ENCODE results near the gene POLR3K. TPM values are rescaled to one million over a fixed set of nuclear protein-coding genes. Genes with fewer than 3 reads are reported as not detected.
"Not testable (repeated sequence)": the region's sequence is repeated elsewhere in the genome, so short reads cannot be mapped to it uniquely, and the experiment has no call there.

POLR3K gene
- total RNA-seq, 1 experiment from 2014 or later, result 29.1 TPM

DNA sequence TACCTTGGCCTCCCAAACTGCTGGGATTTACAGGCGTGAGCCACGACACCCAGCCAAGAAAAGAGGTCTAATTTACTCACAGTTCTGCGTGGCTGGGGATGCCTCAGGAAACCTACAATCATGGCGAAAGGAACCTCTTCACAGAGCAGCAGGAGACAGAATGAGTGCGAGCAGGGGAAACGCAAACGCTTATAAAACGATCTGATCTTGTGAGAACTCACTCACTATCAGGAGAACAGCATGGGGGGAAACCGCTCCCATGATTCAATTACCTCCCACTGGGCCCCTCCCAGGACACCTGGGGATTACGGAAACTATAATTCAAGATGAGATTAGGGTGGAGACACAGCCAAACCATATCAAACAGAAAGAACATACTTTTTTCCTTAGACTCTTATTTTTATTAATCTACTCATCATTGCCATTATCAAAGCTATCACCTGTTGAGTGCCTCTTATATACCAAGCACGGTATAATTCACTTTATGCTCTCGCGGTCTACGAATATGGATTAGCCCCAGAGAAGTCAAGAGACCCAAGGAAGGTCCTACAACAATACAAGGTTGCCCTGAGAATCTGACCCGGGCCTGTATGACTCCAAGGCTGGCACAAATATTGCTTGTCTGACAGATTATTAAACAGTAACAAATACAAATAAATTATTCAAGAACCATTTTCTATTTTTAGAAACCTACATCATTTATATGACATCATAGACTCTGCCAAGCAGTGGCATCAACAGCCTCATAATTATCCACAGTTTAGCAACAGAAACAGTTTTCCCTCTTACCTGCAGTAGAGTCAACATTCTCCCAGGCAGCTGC is 2.4 kb downstream of the POLR3K start:
- Mint-ChIP-seq H3K4me1 (ENCODE audit: low read depth, unreplicated experiment) (no peaks in the 10 kb centered on the region), H3K4me3 (ENCODE audit: low read depth, unreplicated experiment) (no peak overlapping the region), H3K27ac (ENCODE audit: unreplicated experiment) (no peak overlapping the region), H3K27me3 (ENCODE audit: unreplicated experiment) (no peaks in the 10 kb centered on the region), H3K36me3 (ENCODE audit: insufficient read depth, unreplicated experiment) (peaks cover 65% of the 10 kb centered on the region), H3K9me3 (ENCODE audit: low read depth, unreplicated experiment) (no peaks in the 10 kb centered on the region)
- intact Hi-C loops (cut with micrococcal nuclease; ENCODE audit: unreplicated experiment), result no loop called here
- no peak for DNase-seq
- TSS peak; percentile 51 for BruUV-seq (replicated peaks)
- CTCF ChIA-PET, result no interaction called here
- TF ChIP-seq, protein P1, sequence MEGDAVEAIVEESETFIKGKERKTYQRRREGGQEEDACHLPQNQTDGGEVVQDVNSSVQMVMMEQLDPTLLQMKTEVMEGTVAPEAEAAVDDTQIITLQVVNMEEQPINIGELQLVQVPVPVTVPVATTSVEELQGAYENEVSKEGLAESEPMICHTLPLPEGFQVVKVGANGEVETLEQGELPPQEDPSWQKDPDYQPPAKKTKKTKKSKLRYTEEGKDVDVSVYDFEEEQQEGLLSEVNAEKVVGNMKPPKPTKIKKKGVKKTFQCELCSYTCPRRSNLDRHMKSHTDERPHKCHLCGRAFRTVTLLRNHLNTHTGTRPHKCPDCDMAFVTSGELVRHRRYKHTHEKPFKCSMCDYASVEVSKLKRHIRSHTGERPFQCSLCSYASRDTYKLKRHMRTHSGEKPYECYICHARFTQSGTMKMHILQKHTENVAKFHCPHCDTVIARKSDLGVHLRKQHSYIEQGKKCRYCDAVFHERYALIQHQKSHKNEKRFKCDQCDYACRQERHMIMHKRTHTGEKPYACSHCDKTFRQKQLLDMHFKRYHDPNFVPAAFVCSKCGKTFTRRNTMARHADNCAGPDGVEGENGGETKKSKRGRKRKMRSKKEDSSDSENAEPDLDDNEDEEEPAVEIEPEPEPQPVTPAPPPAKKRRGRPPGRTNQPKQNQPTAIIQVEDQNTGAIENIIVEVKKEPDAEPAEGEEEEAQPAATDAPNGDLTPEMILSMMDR (IDR thresholded peaks at IDR 0.05; ENCODE audit: unreplicated experiment), result no peak

GRCh38 chr16:47234-47633 is 6.2 kb downstream of the POLR3K start:
- CTCF ChIA-PET, result no interaction called here
- no TSS peak for BruUV-seq (replicated peaks)

GRCh38 chr16:46510-46909 is 6.9 kb downstream of the POLR3K start:
- H3K27me3 Mint-ChIP-seq (ENCODE audit: unreplicated experiment); intact Hi-C loops (cut with micrococcal nuclease; ENCODE audit: unreplicated experiment); H3K9me3 Mint-ChIP-seq (ENCODE audit: low read depth, unreplicated experiment); H3K27ac Mint-ChIP-seq (ENCODE audit: unreplicated experiment); BruUV-seq (replicated peaks); CTCF ChIA-PET; DNase-seq; H3K4me1 Mint-ChIP-seq (ENCODE audit: low read depth, unreplicated experiment); H3K4me3 Mint-ChIP-seq (ENCODE audit: low read depth, unreplicated experiment): not testable (repeated sequence)
- H3K36me3 Mint-ChIP-seq (ENCODE audit: insufficient read depth, unreplicated experiment), result peaks cover 61% of the 10 kb centered on the region

More at GRCh38 chr16:47234-47633, 6.2 kb downstream of the POLR3K start:
- H3K4me3 Mint-ChIP-seq (ENCODE audit: low read depth, unreplicated experiment), result no peak overlapping the region
- peaks cover under 1% of the 10 kb centered on the region for H3K4me1 Mint-ChIP-seq (ENCODE audit: low read depth, unreplicated experiment)
- H3K36me3 Mint-ChIP-seq (ENCODE audit: insufficient read depth, unreplicated experiment), result peaks cover 60% of the 10 kb centered on the region
- intact Hi-C loops (cut with micrococcal nuclease; ENCODE audit: unreplicated experiment), result no loop called here
- no peaks in the 10 kb centered on the region for H3K27me3 Mint-ChIP-seq (ENCODE audit: unreplicated experiment)
- TF ChIP-seq, protein P1 (IDR thresholded peaks at IDR 0.05; ENCODE audit: unreplicated experiment), result no peak
- no peak for DNase-seq
- no peak overlapping the region for H3K27ac Mint-ChIP-seq (ENCODE audit: unreplicated experiment)
- no peaks in the 10 kb centered on the region for H3K9me3 Mint-ChIP-seq (ENCODE audit: low read depth, unreplicated experiment)

- BruUV-seq (replicated peaks), result no TSS peak
- CTCF ChIA-PET, result no interaction called here
- no peak for DNase-seq
- H3K9me3 Mint-ChIP-seq (ENCODE audit: low read depth, unreplicated experiment), result no peaks in the 10 kb centered on the region
- H3K4me1 Mint-ChIP-seq (ENCODE audit: low read depth, unreplicated experiment), result peaks cover 8% of the 10 kb centered on the region
- TF ChIP-seq, protein P1 (IDR thresholded peaks at IDR 0.05; ENCODE audit: unreplicated experiment), result no peak
- intact Hi-C loops (cut with micrococcal nuclease; ENCODE audit: unreplicated experiment), result no loop called here
- H3K27ac Mint-ChIP-seq (ENCODE audit: unreplicated experiment), result no peak overlapping the region
- peaks cover 57% of the 10 kb centered on the region for H3K36me3 Mint-ChIP-seq (ENCODE audit: insufficient read depth, unreplicated experiment)
- no peak overlapping the region for H3K4me3 Mint-ChIP-seq (ENCODE audit: low read depth, unreplicated experiment)
- no peaks in the 10 kb centered on the region for H3K27me3 Mint-ChIP-seq (ENCODE audit: unreplicated experiment)
These were observed 8.0 kb downstream of the POLR3K start for GRCh38 chr16:45454-45853.

DNA sequence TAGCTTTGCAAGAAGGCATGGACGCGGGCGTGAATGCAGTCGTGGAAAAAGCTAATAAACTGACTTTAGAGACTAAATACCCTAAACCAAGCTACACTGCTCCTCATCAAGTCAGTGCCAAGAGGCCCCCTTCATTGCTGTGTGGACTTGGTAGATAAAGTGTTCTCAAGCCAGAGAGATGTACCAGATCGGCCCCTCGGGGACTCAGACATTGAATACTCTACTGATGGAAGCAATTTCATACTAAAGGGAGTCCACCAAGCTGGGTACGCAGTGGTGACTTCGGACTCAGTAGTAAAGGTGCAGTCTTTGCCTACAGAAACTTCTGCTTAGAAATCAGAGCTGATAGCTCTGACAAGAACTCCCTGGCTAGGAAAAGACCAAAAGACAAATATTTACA is 8.8 kb downstream of the POLR3K start:
- H3K4me3 Mint-ChIP-seq (ENCODE audit: low read depth, unreplicated experiment), result no peak overlapping the region
- CTCF ChIA-PET, result interaction anchor here (0.6 kb wide), 1 partner anchor 15 kb away, joined by 3 read pairs; no protein-coding TSS in a partner anchor
- H3K27me3 Mint-ChIP-seq (ENCODE audit: unreplicated experiment), result no peaks in the 10 kb centered on the region
- no TSS peak for BruUV-seq (replicated peaks)
- no peaks in the 10 kb centered on the region for H3K9me3 Mint-ChIP-seq (ENCODE audit: low read depth, unreplicated experiment)
- TF ChIP-seq, protein P1 (IDR thresholded peaks at IDR 0.05; ENCODE audit: unreplicated experiment), result no peak
- intact Hi-C loops (cut with micrococcal nuclease; ENCODE audit: unreplicated experiment), result no loop called here
- H3K36me3 Mint-ChIP-seq (ENCODE audit: insufficient read depth, unreplicated experiment), result peaks cover 51% of the 10 kb centered on the region
- H3K4me1 Mint-ChIP-seq (ENCODE audit: low read depth, unreplicated experiment), result peaks cover 11% of the 10 kb centered on the region
- no peak for DNase-seq
- H3K27ac Mint-ChIP-seq (ENCODE audit: unreplicated experiment), result no peak overlapping the region
